GM12878 (cell line): ENCODE measurements around the gene BTBD10. TPM values are rescaled to one million over a fixed set of nuclear protein-coding genes. Genes with fewer than 3 reads are reported as not detected.

Experiments
- ATAC-seq: fragments of 200-7000 bp; cut with Tn5 transposase; 3 replicates; pipeline ENCODE4 v1.9.1; 2020; ENCODE audit warnings: mild to moderate bottlenecking, moderate library complexity
- BruUV-seq: library from RNA; stranded (reverse); fragments of 400-500 nt; replicated peaks from 2 replicates; lab custom pipeline; 2021; lab: Mats Ljungman, UMichigan
- CTCF ChIA-PET: fragments of 300-600 bp; sonication (Branson Sonifier 250); formaldehyde crosslinking; extraction: SDS; loops from one replicate; lab custom pipeline; 2021; ENCODE audit warnings: inconsistent platforms; lab: Yijun Ruan, JAX
- POLR2A ChIA-PET: fragments of 350-600 bp; formaldehyde crosslinking; extraction: SDS; loops from one replicate; lab custom pipeline; 2021; ENCODE audit warnings: inconsistent platforms; lab: Charles Lee
- RAD21 ChIA-PET: fragments of 300-600 bp; sonication (Branson Sonifier 250); formaldehyde crosslinking; loops from one replicate; lab custom pipeline; 2023; ENCODE audit warnings: antibody characterized with exemption; ENCODE audit not compliant: unreplicated experiment; lab: Charles Lee
- SMC1A ChIA-PET: fragments of 300-600 bp; sonication (Branson Sonifier 250); formaldehyde crosslinking; loops from one replicate; lab custom pipeline; 2023; ENCODE audit not compliant: unreplicated experiment, uncharacterized antibody; lab: Charles Lee
- DNase-seq: peaks from one replicate; pipeline ENCODE4 v3.0.0-alpha.2; 2011; ENCODE audit warnings: low read depth, low spot score
- FAIRE-seq: peaks from 3 replicates; lab custom pipeline; 2011; peaks lifted over from hg19 to GRCh38; lab: Jason Lieb, UNC
- H2AFZ ChIP-seq: 2 replicates; pipeline ENCODE4 v1.6.0; 2011; ENCODE audit warnings: low read depth, low read length, control low read depth; ENCODE audit not compliant: control insufficient read depth
- H3K27ac ChIP-seq: 2 replicates; pipeline ENCODE4 v1.5.1; 2011; ENCODE audit warnings: control low read depth; ENCODE audit not compliant: control insufficient read depth, insufficient read depth
- H3K27me3 ChIP-seq, 2 experiments: replicated peaks in 1 of 2; 2 replicates each; pipeline versions ENCODE4 v1.6.0 to v1.6.1; 2011; ENCODE audit warnings: low read length in 1 of 2; ENCODE audit not compliant: control insufficient read depth in 2 of 2, insufficient read depth in 2 of 2
- H3K36me3 ChIP-seq, 2 experiments: 2 replicates each; pipeline ENCODE4 v1.5.1; 2011; ENCODE audit warnings: low read length in 1 of 2; ENCODE audit not compliant: control insufficient read depth in 2 of 2, insufficient read depth in 2 of 2
- H3K4me1 ChIP-seq: 2 replicates; pipeline ENCODE4 v1.6.1; 2011; ENCODE audit warnings: mild to moderate bottlenecking, low read length, moderate library complexity, mixed read lengths; ENCODE audit not compliant: control insufficient read depth, insufficient read depth
- H3K4me2 ChIP-seq: 2 replicates; pipeline ENCODE4 v1.6.0; 2011; ENCODE audit warnings: control low read depth; ENCODE audit not compliant: control insufficient read depth, insufficient read depth
- H3K4me3 ChIP-seq: fragments of 200-600 bp; sonication (generic); 2 replicates; pipeline ENCODE4 v1.5.1; 2016
- H3K79me2 ChIP-seq: 2 replicates; pipeline ENCODE4 v1.6.0; 2011; ENCODE audit warnings: low read length; ENCODE audit not compliant: control insufficient read depth, insufficient read depth
- H3K9ac ChIP-seq: 2 replicates; pipeline ENCODE4 v1.8.0; 2011; ENCODE audit warnings: low read length, control low read depth, mixed read lengths; ENCODE audit not compliant: control insufficient read depth, insufficient read depth
- H3K9me3 ChIP-seq: replicated peaks from 3 replicates; pipeline ENCODE4 v1.5.1; 2011; ENCODE audit warnings: mild to moderate bottlenecking, low read length; ENCODE audit not compliant: control insufficient read depth, insufficient read depth
- H4K20me1 ChIP-seq: 2 replicates; pipeline ENCODE4 v1.6.0; 2011; ENCODE audit not compliant: control insufficient read depth, insufficient read depth
- HCFC1 ChIP-seq: fragments of 150-350 bp; IDR thresholded peaks from 2 replicates; pipeline ENCODE4 v1.6.1; 2014; ENCODE audit warnings: low read length
- HSF1 ChIP-seq: fragments of 150-350 bp; IDR thresholded peaks from 2 replicates; pipeline ENCODE4 v1.6.1; 2014; ENCODE audit warnings: mild to moderate bottlenecking, low read depth, low read length
- IKZF2 ChIP-seq, 2 experiments: fragments of 450-650 bp; IDR thresholded peaks; 2 replicates each; pipeline ENCODE4 v1.6.1; 2017; ENCODE audit warnings: mild to moderate bottlenecking in 2 of 2, moderate library complexity in 2 of 2
- KLF5 ChIP-seq: fragments of 450-650 bp; IDR thresholded peaks from 2 replicates; pipeline ENCODE4 v1.6.1; 2014; ENCODE audit warnings: mild to moderate bottlenecking; ENCODE audit not compliant: partially characterized antibody
- LARP7 ChIP-seq: fragments of 450-650 bp; IDR thresholded peaks from 2 replicates; pipeline ENCODE4 v1.6.1; 2017; ENCODE audit warnings: mild to moderate bottlenecking
- MEF2A ChIP-seq: IDR thresholded peaks from 2 replicates; pipeline ENCODE4 v1.6.1; 2011; ENCODE audit warnings: low read depth, mild to moderate bottlenecking, low read length, moderate library complexity; ENCODE audit not compliant: insufficient read depth
- MTA2 ChIP-seq: fragments of 450-650 bp; IDR thresholded peaks from 2 replicates; pipeline ENCODE4 v1.6.1; 2016; ENCODE audit warnings: low read depth, mild to moderate bottlenecking, moderate library complexity
- MTA3 ChIP-seq: IDR thresholded peaks from 2 replicates; pipeline ENCODE4 v1.6.1; 2012; ENCODE audit warnings: low read length, inconsistent platforms, borderline replicate concordance
- PML ChIP-seq: IDR thresholded peaks from 2 replicates; pipeline ENCODE4 v1.6.1; 2012; ENCODE audit warnings: low read length, inconsistent platforms
- POLR2AphosphoS5 ChIP-seq: IDR thresholded peaks from 2 replicates; pipeline ENCODE4 v1.6.1; 2011; ENCODE audit warnings: mild to moderate bottlenecking, low read length, inconsistent platforms
- RELA ChIP-seq: fragments of 450-650 bp; IDR thresholded peaks from 2 replicates; pipeline ENCODE4 v1.8.0; 2014; ENCODE audit warnings: borderline replicate concordance; ENCODE audit not compliant: partially characterized antibody
- RFX5 ChIP-seq: IDR thresholded peaks from 2 replicates; pipeline ENCODE4 v1.6.1; 2011; ENCODE audit warnings: low read depth, low read length, improper control_type of control experiment
- SIX5 ChIP-seq: IDR thresholded peaks from 2 replicates; pipeline ENCODE4 v1.6.1; 2011; ENCODE audit warnings: mild to moderate bottlenecking, low read depth, low read length, moderate library complexity; ENCODE audit not compliant: severe bottlenecking
- USF2 ChIP-seq: IDR thresholded peaks from 2 replicates; pipeline ENCODE4 v1.6.1; 2011; ENCODE audit warnings: low read depth, low read length, improper control_type of control experiment, borderline replicate concordance
- ZNF24 ChIP-seq: fragments of 450-650 bp; IDR thresholded peaks from 2 replicates; pipeline ENCODE4 v1.6.1; 2017; ENCODE audit warnings: antibody characterized with exemption, mild to moderate bottlenecking
- ZNF687 ChIP-seq: fragments of 450-650 bp; IDR thresholded peaks from 2 replicates; pipeline ENCODE4 v1.6.1; 2017; ENCODE audit warnings: mild to moderate bottlenecking, moderate library complexity
- whole genome bisulfite sequencing: methylation state at CpG from one replicate; pipeline ENCODE4 v1.1.6; 2016; ENCODE audit warnings: low lambda C conversion rate; ENCODE audit not compliant: insufficient replicate concordance, insufficient coverage; ENCODE audit errors: missing lambda C conversion rate; 5-methylcytosine and 5-hydroxymethylcytosine counted together
- in situ Hi-C: fragments of 300-500 bp; cut with MboI; formaldehyde crosslinking; loops from 9 replicates; pipeline ENCODE4 v1.14.3; 2018; ENCODE audit warnings: mixed read lengths
- intact Hi-C: fragments of 100-400 bp; cut with micrococcal nuclease; formaldehyde crosslinking; loops from one replicate; pipeline ENCODE4 v1.14.2; 2022; ENCODE audit not compliant: unreplicated experiment
- polyA plus RNA-seq, 11 experiments: library from polyadenylated mRNA; depleted of rRNA in 4 of 11; unstranded in 6 of 11; stranded (reverse) in 5 of 11; fragments of >200 nt; fragmentation: Nextera tagmentation in 4 of 11; fragmentation: Illumina TruSeq in 1 of 11; extraction: Ambion mirVana in 4 of 11; extraction: Trizol in 1 of 11; gene quantifications; 1 replicate in 1 of 11; 2 replicates in 10 of 11; pipeline versions ENCODE4 v1.2.1 to v1.2.3, GENCODE V29; 2011 to 2016; ENCODE audit warnings: inconsistent platforms in 2 of 11, missing spikeins in 2 of 11, low read depth in 1 of 11
- total RNA-seq, 4 experiments: library from RNA; depleted of rRNA in 3 of 4; stranded (reverse); fragments of >200 nt in 3 of 4; fragmentation: Illumina TruSeq in 1 of 4; extraction: Trizol in 1 of 4; gene quantifications; 2 replicates each; pipeline versions ENCODE4 v1.2.1 to v1.2.3, GENCODE V29; 2013 to 2021
- TF ChIP-seq, protein P1 (sequence below): fragments of 450-650 bp; formaldehyde crosslinking; IDR thresholded peaks from 2 replicates; pipeline ENCODE4 v1.5.0; 2022; ENCODE audit warnings: mild to moderate bottlenecking, missing genetic modification characterization

The BTBD10 gene
- total and polyA plus RNA-seq, 10 of the 15 experiments (the other 5 are each of a cell fraction or from before 2014, with no cell fraction given): 20.8 to 38.8 (median 26.9) TPM

- ChIA-PET RAD21 (no interaction called here), CTCF (no interaction called here), SMC1A (no interaction called here), POLR2A (interaction anchor here (0.6 kb wide), 1 partner anchor 614 kb away, joined by 5 read pairs; no protein-coding TSS in a partner anchor)
- H4K20me1 ChIP-seq: no peaks in the 10 kb centered on the region
- H3K4me2 ChIP-seq: no peak overlapping the region
- no peak overlapping the region for H3K9ac ChIP-seq
- WGBS: 56% methylated on average over 5 of the region's 5 CpGs
- no TSS peak for BruUV-seq
- no peaks in the 10 kb centered on the region for H3K9me3 ChIP-seq
- TF ChIP-seq, protein P1, sequence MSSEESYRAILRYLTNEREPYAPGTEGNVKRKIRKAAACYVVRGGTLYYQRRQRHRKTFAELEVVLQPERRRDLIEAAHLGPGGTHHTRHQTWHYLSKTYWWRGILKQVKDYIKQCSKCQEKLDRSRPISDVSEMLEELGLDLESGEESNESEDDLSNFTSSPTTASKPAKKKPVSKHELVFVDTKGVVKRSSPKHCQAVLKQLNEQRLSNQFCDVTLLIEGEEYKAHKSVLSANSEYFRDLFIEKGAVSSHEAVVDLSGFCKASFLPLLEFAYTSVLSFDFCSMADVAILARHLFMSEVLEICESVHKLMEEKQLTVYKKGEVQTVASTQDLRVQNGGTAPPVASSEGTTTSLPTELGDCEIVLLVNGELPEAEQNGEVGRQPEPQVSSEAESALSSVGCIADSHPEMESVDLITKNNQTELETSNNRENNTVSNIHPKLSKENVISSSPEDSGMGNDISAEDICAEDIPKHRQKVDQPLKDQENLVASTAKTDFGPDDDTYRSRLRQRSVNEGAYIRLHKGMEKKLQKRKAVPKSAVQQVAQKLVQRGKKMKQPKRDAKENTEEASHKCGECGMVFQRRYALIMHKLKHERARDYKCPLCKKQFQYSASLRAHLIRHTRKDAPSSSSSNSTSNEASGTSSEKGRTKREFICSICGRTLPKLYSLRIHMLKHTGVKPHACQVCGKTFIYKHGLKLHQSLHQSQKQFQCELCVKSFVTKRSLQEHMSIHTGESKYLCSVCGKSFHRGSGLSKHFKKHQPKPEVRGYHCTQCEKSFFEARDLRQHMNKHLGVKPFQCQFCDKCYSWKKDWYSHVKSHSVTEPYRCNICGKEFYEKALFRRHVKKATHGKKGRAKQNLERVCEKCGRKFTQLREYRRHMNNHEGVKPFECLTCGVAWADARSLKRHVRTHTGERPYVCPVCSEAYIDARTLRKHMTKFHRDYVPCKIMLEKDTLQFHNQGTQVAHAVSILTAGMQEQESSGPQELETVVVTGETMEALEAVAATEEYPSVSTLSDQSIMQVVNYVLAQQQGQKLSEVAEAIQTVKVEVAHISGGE: no peak
- TF ChIP-seq KLF5: no peak
- TF ChIP-seq USF2: no peak
- no peak for TF ChIP-seq RFX5
- no peak for TF ChIP-seq HSF1
- TF ChIP-seq SIX5: no peak
- TF ChIP-seq PML: no peak
- TF ChIP-seq HCFC1: no peak
- no peak for TF ChIP-seq RELA
- no peak for TF ChIP-seq ZNF687
- no peak for TF ChIP-seq LARP7
- TF ChIP-seq MTA3: no peak
- no peak for TF ChIP-seq ZNF24
- TF ChIP-seq MEF2A: no peak
- no peak for TF ChIP-seq IKZF2 (IDR thresholded peaks at IDR 0.05)
- no peak for TF ChIP-seq POLR2AphosphoS5
- TF ChIP-seq MTA2: no peak
- in situ Hi-C loops: no loop called here
- ATAC-seq (no peak), FAIRE-seq (no peak), DNase-seq (no peak)
- H3K4me1 ChIP-seq: no peaks in the 10 kb centered on the region
- H3K27me3 ChIP-seq: no peaks in the 10 kb centered on the region; a peak in 1 of 4 replicates
- no peak overlapping the region for H2AFZ ChIP-seq
- intact Hi-C loops: loop anchor here (10.0 kb wide), 1 partner anchor 504 kb away; no protein-coding TSS in a partner anchor
- no peak overlapping the region for H3K4me3 ChIP-seq
- H3K79me2 ChIP-seq: no peaks in the 10 kb centered on the region
- H3K36me3 ChIP-seq: no peaks in the 10 kb centered on the region
- no peak overlapping the region for H3K27ac ChIP-seq
Measured at GRCh38 chr11:13468750-13469149, 5.7 kb upstream of the BTBD10 start.
